ENCODE results near the gene PEAK3. TPM values are rescaled to one million over a fixed set of nuclear protein-coding genes. Genes with fewer than 3 reads are reported as not detected.

The PEAK3 gene
- total RNA-seq, 1 experiment from 2014 or later, result not detected

GRCh38 chr19:2252055-2252796 lies 29.7 kb downstream of the PEAK3 start:
- Mint-ChIP-seq H3K9me3 (ENCODE audit: unreplicated experiment) (no peaks in the 10 kb centered on the region), H3K36me3 (ENCODE audit: insufficient read depth, unreplicated experiment) (peaks cover 24% of the 10 kb centered on the region), H3K27me3 (ENCODE audit: insufficient read depth, unreplicated experiment) (no peaks in the 10 kb centered on the region), H3K27ac (ENCODE audit: low read depth, unreplicated experiment) (no peak overlapping the region), H3K4me3 (ENCODE audit: unreplicated experiment) (no peak overlapping the region), H3K4me1 (ENCODE audit: insufficient read depth, unreplicated experiment) (no peaks in the 10 kb centered on the region)
- no TSS peak for BruUV-seq (replicated peaks)
- intact Hi-C loops (cut with micrococcal nuclease), result no loop called here
- ChIA-PET CTCF (interaction anchor here (0.5 kb wide), 1 partner anchor 14 kb away, joined by 4 read pairs; no protein-coding TSS in a partner anchor), POLR2A (interaction anchor here (1.5 kb wide), 1 partner anchor 13 kb away, joined by 4 read pairs; no protein-coding TSS in a partner anchor)
- DNase-seq (ENCODE audit: unreplicated experiment), result no peak
- TF ChIP-seq, protein P1, sequence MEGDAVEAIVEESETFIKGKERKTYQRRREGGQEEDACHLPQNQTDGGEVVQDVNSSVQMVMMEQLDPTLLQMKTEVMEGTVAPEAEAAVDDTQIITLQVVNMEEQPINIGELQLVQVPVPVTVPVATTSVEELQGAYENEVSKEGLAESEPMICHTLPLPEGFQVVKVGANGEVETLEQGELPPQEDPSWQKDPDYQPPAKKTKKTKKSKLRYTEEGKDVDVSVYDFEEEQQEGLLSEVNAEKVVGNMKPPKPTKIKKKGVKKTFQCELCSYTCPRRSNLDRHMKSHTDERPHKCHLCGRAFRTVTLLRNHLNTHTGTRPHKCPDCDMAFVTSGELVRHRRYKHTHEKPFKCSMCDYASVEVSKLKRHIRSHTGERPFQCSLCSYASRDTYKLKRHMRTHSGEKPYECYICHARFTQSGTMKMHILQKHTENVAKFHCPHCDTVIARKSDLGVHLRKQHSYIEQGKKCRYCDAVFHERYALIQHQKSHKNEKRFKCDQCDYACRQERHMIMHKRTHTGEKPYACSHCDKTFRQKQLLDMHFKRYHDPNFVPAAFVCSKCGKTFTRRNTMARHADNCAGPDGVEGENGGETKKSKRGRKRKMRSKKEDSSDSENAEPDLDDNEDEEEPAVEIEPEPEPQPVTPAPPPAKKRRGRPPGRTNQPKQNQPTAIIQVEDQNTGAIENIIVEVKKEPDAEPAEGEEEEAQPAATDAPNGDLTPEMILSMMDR (IDR thresholded peaks at IDR 0.05; ENCODE audit: unreplicated experiment), result no peak

GRCh38 chr19:2251106-2252054 lies 30.6 kb downstream of the PEAK3 start:
- POLR2A ChIA-PET, result interaction anchor here (1.5 kb wide), 1 partner anchor 12 kb away, joined by 4 read pairs; no protein-coding TSS in a partner anchor
- intact Hi-C loops (cut with micrococcal nuclease), result no loop called here
- DNase-seq (ENCODE audit: unreplicated experiment), result no peak
- Mint-ChIP-seq H3K36me3 (ENCODE audit: insufficient read depth, unreplicated experiment) (peaks cover 31% of the 10 kb centered on the region), H3K27ac (ENCODE audit: low read depth, unreplicated experiment) (no peak overlapping the region), H3K9me3 (ENCODE audit: unreplicated experiment) (no peaks in the 10 kb centered on the region), H3K27me3 (ENCODE audit: insufficient read depth, unreplicated experiment) (no peaks in the 10 kb centered on the region), H3K4me3 (ENCODE audit: unreplicated experiment) (no peak overlapping the region), H3K4me1 (ENCODE audit: insufficient read depth, unreplicated experiment) (no peaks in the 10 kb centered on the region)
- CTCF ChIA-PET, result no interaction called here
- TF ChIP-seq, protein P1 (IDR thresholded peaks at IDR 0.05; ENCODE audit: unreplicated experiment), result no peak
- no TSS peak for BruUV-seq (replicated peaks)

GRCh38 chr19:2250766-2251105 lies 31.2 kb downstream of the PEAK3 start:
- ChIA-PET CTCF (no interaction called here), POLR2A (interaction anchor here (1.5 kb wide), 1 partner anchor 12 kb away, joined by 4 read pairs; no protein-coding TSS in a partner anchor)
- Mint-ChIP-seq H3K9me3 (ENCODE audit: unreplicated experiment) (no peaks in the 10 kb centered on the region), H3K27ac (ENCODE audit: low read depth, unreplicated experiment) (no peak overlapping the region), H3K27me3 (ENCODE audit: insufficient read depth, unreplicated experiment) (no peaks in the 10 kb centered on the region), H3K4me3 (ENCODE audit: unreplicated experiment) (no peak overlapping the region), H3K4me1 (ENCODE audit: insufficient read depth, unreplicated experiment) (peaks cover 4% of the 10 kb centered on the region), H3K36me3 (ENCODE audit: insufficient read depth, unreplicated experiment) (peaks cover 37% of the 10 kb centered on the region)
- intact Hi-C loops (cut with micrococcal nuclease), result no loop called here
- DNase-seq (ENCODE audit: unreplicated experiment), result no peak
- TF ChIP-seq, protein P1 (IDR thresholded peaks at IDR 0.05; ENCODE audit: unreplicated experiment), result no peak
- BruUV-seq (replicated peaks), result no TSS peak
